Middle frontal gyrus (tissue), 1 donor: ENCODE results near the gene C10orf71.

ENCODE experiments used
- DNase-seq: peaks from one replicate; pipeline ENCODE4 v3.0.0-alpha.2; 2015; ENCODE audit warnings: low spot score; ENCODE audit errors: extremely low spot score

The C10orf71 gene

DNA sequence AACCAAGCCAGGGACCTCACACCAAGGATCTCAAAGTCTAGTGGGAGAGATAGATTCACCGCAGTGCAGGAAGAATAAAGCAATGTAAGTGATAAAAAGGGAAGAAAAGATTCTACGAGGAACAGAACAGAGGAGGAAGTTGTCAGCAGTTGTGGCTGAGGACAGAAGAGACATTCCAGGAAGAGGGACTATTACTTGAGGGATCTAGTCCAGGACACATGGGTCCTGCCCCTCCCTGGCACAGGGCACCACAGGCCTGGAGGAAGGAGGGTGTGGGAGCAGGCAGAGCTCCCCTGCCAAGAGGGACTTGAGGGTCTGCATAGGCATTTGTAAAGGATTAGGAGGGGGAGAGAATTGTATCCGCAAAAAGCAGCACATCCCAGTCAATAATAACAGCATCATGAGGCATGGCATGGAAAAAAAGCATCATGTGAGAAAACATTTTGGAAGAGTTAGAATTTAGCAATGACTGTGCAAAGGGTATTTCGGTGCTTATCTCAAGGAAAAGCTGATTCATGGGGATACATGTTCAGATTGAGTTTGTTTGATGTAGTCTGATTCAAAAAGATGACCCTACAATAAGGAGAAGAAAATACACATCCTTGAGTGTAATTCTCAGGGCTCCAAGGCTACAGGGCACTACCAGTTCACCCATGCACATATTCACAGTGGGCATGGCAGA is 12.7 kb downstream of the C10orf71 start:
- no peak for DNase-seq

DNA sequence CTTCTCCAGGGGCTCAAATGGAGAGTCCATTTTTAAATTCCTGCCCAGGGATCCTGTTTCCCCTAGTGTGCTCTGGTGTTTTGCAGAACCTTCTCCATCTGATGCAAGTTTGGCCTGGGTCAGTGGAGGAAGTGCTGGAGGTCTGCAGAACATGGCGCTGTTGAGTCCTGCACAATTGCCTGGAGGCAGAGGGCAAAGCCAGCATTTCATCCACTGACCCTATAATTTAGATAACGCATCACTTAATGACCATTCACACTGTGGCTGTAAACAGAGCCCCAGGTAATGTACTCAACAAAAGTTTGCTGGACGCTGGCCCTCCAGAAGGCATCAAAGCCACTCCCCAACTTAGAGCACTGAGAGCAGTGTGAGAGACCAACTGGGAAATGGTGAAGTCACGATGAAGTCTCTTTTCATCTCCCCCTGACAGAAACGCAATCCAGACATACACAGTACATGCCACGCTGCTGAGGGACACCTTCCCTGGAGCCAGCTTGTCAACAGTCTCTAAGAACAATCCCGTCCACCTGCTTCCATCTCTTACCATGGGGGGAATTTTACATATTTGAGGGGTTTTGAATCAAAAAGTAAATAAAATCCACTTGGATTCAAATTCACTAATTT is 13.4 kb downstream of the C10orf71 start:
- no peak for DNase-seq

DNA sequence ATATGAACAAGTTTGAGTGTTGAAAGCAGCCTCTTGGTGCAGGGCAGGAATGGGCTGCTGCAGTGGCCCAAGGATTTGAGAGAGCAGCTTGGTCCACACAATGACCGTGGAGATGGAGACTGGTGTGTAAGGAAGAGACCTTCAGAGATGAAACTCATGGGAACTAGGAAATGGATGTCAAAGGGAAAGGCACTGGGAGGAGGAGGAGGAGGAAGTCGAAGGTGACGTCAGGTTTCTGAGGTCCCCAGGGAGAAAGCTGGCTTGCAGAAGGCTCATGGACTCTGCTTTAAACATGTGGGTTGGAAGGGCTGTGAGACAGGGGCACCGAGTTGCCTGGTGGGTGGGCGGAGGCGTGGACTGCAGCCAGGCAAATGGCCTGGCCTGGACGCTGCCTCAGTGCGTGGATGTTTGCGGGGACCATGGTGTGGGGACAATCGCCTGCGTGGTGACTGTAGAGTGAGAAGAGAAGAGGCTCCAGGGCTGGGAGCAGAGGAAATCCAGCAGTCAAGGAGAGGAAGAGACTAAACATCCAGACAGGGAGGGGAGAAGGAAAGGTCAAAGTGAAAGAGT is 14.6 kb downstream of the C10orf71 start:
- no peak for DNase-seq

DNA sequence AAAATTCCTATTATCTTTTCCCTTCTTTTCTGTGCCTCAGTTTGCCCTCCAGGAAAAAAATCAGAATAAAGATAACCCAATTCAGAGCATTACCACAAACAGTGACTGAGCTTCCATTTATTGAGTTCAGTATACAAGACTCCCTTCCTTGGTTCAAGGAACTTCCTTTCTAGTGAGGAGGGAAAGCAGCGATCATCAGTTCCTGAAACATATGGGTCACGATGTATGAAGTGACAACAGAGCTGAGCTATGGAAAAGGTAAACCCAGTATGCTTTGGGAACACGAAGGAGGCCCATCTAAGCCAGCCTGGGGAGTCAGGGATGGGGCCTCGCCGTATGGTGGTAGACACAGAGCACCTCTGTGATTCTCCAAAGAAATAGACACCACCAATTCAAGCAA is 15.8 kb downstream of the C10orf71 start:
- no peak for DNase-seq

DNA sequence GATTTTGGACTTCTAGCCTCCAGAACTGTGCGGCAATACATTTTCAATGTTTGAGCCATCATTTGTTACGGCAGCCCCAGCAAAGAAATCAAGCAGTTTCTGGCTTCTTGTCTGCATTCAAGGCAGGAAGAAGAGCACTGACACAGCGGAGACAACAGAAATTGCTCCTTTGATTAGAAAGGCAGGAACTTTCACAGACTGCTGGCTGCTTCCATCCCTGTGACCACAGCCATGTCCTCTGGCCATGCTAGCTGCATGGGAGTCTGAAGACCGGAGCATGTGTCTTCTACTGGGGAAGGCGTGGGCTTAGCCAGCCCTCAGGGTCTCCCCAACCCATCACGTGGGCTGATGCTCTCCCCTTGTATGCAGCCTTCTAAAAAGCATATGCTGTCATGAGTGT is 19.1 kb downstream of the C10orf71 start:
- DNase-seq: no peak

DNA sequence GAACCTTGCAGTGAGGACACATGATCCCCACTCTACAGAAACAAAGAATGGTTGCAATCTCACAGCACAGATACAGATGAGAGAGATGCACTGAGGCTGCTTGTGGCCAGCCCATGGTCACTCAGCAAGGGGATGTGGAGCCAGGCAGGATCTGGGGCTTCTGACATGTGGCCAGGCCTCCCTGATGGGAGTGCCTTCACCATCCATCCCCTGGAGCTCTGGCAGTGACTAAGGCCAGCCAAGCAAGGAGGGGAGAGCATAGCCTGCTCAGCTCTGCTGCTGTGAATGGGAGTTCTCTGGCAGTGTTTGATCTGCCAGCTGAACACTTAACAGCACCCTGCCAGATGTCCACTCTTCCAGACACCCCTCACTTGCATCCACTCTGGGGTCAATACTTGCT is 19.8 kb downstream of the C10orf71 start:
- no peak for DNase-seq

DNA sequence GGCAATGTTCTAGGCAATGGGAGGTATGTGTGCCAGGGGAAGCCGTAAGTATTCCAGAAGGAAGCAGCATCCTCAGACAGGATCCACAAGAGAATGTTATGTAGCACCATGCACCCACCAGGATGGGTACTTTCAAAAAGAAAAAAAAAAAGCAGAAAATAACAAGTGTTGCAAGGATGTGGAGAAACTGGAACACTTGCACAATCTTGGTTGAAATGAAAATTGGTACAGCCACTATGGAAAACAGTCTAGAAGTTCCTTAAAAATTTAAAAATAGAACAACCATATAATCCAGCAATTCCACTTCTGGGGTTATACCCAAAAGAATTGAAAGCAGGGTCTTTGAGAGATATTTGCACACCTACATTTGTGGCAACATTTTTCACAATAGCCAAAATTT is 20.2 kb downstream of the C10orf71 start:
- DNase-seq: no peak

DNA sequence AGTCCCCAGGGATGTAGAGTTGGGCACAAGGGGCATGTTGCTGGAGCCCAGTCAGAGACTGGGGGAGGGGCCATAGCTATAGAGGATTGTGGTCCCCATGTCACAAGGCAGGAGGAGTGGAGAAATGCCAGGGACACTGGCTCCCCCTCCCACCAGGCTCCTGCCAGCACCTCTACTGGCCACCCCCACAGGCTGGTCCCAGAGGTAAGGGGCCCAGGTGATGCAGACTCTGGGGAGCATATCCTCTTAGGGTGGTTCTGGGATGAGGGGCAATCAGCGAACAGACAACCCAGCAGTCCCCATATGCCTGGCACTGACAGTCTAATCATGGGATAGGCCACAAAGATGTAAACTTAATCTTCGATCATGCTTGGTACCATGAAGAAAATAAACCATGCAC is 21.2 kb downstream of the C10orf71 start:
- no peak for DNase-seq

DNA sequence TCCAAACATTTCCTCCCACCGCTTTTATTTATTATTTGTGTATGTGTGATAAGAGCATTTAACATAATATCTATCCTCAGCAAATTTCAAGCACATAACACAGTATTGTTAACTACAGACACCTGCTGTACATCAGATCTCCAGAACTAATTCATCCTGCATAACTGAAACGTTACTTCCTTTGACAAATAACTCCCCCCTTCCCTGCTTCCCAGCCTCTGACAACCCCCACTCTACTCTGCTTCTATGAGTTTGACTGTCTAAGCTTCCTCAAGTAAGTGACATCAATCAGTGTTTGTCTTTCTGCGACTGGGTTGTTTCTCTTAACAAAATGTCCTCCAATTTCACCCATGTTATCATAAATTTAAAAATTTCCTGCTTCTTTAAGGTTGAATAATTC is 22.1 kb downstream of the C10orf71 start:
- DNase-seq: no peak

DNA sequence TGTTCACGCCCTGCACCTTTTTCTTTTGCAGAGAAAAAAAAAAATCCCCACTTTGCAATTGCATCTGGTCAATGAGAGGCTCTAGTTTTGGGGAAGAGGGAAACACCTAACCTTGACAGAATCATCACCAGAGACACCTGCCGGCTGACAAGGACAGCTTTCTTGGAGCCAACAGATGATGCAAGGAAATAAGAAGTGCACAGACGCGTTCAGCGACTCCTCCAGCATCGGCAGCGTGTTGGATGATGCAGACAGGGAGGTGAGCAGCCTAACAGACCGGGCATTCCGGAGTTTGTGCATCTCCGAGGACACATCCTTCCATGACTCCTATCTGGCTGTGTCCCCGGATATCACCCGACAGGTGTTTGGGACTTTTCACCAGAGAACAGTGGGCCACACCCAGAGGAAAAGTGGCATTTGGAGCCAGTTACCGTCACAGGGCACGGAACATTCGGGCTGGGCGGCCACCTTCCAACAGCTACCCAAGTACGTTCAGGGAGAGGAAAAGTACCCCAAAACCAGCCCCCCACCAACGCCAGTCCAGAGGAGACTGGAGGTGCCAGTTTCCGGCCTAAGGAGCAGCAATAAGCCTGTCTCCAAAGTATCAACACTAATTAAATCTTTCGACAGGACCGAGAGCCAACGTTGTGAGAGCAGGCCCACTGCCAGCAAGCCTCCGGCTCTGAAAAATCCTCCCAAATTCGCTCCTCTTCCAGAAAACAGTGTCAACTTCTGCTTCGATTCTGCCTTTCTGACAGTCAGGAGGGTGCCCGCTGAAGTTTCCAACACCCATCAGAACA is 23.6 kb downstream of the C10orf71 start:
- DNase-seq: no peak

DNA sequence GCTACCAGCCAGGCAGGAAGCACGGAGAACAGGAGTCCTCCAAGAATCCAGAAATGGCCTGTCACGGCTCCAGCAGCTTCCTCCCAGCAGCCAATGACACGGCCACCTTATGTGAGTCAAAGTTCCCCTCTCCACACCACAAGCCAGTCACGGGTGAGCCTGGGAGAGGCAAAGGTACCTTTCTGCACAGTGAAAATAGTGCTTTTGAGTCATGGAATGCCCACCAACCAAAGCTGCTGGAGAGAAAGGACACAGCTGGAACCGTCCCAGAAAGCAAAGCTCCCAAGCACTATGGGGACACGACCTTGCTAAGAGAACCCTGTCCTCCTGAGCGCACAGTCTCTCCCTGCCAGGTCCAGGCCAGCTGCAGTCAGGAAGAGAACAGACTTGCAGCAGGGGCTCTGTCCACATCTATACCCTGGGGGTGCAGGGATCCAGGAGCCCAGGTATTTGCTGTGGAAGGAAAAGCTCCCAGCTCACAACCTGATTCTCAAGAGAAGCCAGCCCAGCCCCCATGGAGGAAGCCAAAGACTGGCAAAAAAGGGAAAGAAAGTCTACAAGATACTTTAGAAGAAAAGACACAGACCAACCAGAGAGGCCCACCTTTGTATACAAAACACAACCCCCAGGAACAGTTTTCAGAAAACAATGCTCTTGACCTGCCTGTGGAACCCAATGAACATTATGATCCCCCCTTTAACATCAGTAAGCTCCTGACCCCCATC is 24.4 kb downstream of the C10orf71 start:
- no peak for DNase-seq

DNA sequence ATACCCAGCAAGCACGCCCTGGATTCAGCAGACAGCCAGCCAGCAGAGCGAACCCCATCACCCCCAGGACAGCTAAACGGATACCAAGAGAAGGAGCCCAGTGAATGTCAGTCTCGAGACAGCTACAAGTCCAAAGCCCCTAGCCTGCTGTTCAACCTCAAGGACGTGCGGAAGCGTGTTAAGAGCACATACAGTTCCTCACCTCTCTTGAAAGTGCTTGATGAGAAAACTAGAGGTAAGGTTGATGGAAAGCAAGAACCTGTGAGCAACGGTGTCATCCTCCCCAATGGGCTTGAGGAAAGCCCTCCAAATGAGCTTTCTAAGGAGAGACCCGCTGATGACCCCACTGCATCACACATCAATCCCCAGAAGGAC is 24.9 kb downstream of the C10orf71 start:
- DNase-seq: no peak

DNA sequence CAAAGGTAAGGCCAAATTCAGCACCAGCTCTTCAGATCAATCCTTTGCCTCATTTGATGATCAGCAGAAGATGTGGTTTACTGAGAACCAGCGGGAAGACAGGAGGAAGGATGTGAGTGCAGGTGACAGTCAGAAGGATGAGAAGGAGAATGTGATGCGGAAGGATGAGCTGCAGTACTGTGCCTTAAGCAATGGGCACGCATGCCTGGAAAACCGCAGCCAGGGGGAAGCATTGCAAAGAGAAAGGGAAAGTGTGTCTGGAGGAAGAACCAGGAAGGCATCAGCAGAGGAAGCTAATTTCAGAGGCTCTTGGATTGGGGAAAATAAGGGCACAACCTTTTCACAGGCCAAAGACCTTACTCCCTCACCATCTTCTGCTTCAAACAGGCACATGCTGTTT is 25.7 kb downstream of the C10orf71 start:
- DNase-seq: no peak

DNA sequence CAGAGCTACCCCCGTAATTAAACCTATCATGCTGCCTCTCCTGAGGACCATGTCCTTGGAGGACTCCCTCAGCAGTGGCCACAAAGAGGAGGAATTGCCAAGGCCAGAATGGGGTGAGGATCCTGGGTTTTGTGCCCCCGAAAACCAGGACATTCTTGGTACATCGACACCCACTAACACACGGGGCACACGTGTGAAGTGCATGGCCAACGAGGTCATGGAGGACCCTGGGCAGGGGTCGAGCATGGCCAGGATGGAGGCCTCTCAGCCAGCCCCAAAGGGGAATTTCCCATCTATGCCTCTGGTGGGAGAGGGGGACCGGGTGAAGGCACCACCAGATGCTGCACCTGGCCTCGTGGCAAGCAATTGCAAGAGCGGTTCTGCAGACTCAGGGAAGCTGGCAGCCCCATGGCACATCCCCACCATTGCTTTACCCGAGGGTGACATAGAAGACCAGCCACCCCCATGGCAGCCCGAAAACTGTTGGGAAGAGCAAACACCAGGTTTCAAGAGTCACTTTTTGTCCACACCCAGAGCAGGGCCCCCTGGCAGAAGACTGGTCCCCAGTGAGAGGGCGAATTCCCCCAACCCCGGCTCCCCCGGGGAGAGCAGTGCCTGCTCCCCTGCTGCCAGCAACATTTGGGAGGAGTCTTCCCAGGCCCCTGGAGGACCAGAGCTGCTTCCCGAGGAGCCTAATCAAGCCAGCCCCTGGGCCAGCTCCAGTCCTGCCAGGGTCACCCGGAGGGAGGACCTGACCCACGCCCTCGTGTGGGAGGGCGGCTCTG is 26.4 kb downstream of the C10orf71 start:
- no peak for DNase-seq

DNA sequence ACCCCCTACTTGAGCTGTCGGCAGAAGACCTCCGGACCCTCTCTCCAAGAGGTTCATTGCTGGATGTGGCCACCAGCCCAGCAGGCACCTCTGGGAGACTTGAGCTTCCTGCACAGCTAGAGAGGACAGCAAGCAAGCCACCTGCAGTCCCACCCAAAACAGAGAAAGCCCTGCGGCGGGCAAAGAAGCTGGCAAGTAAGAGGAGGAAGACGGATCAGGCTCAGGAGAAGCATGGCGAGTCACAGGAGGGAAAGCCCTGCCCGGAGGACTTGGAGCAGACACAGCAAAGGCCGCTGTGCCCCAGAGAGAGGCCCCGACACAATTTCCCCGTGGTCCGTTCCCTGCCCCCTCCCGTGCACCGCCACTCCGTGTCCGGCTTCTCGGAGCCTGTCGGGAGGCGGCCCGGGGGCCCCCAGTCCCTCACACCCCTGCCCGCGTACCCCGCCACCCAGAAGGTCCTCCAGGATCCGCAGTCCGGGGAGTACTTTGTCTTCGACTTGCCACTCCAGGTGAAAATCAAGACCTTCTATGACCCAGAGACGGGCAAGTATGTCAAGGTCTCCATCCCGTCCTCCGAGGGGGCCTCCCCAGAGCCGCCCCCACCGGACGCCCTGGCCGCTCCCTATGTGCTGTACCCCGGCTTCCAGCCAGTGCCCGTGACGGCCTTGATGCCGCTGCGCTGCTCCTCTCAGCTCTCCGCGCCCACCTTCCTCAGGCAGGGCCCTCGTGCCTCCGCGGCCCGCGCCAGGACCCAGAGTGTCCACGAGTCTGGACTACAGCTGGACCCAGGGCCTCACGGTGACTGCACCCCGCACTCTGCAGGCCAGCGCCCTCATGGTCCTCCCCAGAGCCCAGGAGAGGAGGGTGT is 27.2 kb downstream of the C10orf71 start:
- DNase-seq: no peak

DNA sequence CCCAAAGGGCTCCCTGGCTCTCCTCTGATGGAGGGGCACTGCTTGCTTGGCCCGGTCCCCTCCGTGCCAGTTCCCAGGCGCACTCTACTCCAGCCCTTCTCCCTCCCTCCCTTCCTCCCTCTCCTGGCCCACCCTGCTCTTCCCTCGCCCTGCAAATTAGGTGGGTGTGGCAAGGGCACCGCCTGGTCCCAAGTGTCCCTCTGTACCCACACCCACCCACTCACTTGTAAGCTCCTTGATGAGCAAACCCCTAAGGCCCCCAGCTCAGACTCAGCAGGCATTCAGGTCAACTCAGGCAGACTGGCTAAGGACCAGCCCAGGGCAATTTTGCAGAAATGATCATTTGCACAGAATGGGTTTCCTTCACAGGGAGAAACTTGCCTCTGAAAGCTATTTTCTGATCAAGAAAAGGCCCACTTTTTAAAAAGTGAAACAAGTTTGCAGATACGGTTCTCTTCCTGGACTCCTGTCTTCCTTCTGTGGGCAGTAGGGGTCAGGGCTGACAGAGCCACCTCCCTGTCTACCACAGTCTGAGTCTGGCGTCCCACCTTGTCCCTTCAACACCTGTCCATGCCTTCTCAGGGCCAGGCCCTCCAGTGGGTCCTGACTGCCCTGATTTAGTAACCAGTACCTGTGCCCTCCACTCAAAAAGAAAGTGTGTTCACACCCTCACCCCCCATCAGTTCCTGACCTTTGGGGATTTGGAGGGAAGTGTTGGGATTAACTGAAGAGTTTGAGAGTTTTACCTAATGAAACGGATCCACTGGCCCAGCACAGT is 28.3 kb downstream of the C10orf71 start:
- DNase-seq: no peak

DNA sequence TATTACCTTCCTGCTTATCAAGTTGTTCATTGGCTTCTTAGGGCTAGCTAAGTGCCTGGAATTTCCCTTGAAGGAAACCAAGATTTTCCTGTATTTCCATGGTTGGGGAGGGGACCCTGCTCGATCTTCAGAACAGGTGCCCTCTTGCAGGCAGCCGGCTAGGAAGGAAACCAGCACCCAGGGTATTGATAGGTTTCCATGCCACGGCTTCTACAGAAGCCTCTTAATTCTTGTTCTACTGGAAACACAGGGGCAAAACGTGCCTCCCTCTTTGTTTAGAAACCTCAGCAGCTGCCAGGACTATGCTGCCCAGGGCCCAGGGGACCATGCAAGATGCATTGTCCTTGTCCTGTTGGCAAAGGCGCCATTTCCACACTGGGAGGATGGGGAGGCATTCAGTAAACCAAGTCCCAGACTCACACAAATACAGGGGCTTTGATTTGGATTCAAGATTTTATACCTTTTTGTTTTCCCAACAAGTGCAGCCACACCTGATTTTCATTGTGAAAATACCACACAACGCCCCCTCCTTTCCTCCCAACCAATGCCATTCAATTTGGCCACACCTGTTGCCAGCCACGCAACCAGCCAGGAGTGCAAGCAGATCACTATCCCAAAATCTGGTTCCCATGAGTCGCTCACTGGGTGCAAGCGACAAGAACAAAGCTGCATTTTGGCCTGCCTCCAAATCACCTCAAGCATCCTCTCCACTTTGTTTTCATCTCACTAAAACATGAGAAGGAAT is 29.6 kb downstream of the C10orf71 start:
- no peak for DNase-seq

DNA sequence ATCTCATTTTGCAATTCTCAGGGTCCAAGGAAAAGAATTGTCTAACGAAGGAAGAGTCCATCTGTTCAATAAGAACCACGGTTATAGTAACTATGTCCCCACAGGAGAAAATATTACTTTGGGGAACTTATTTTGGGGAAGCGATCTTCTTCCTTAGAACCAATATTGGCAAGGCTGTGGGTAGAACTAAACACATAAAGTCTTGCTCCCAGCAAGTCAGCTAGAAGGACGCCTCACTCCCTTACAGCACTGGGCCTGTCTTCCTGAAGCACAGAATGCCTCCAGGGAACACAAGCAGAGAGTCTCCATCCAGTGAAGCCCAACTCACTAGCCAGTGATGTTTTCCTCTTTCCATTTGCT is 30.2 kb downstream of the C10orf71 start:
- DNase-seq: no peak
